CD4-positive, alpha-beta T cell treated with Interleukin-6 for 4 hours (primary cell): ENCODE measurements around the gene CHST9.

ENCODE experiments used
- DNase-seq: peaks from one replicate; pipeline ENCODE4 v3.0.0-alpha.2; 2020; ENCODE audit warnings: mixed read lengths

The CHST9 gene

GRCh38 chr18:26922313-26922712 is 262.8 kb downstream of the CHST9 start:
- no peak for DNase-seq

GRCh38 chr18:26920644-26921043 is 264.5 kb downstream of the CHST9 start:
- DNase-seq, result no peak

GRCh38 chr18:26919627-26920026 is 265.5 kb downstream of the CHST9 start:
- DNase-seq, result no peak

GRCh38 chr18:26919201-26919600 is 265.9 kb downstream of the CHST9 start:
- no peak for DNase-seq

GRCh38 chr18:26911840-26912239 is 273.3 kb downstream of the CHST9 start:
- DNase-seq, result no peak

- DNase-seq, result no peak
Observed at GRCh38 chr18:26909599-26910290, 275.4 kb downstream of the CHST9 start.

- DNase-seq, result no peak
Observed at GRCh38 chr18:26908906-26909305, 276.2 kb downstream of the CHST9 start.

GRCh38 chr18:26902291-26902690 is 282.8 kb downstream of the CHST9 start:
- DNase-seq, result no peak

GRCh38 chr18:26901020-26901419 is 284.1 kb downstream of the CHST9 start:
- DNase-seq, result no peak

- DNase-seq, result no peak
Observed at GRCh38 chr18:26894426-26894825, 290.7 kb downstream of the CHST9 start.

- no peak for DNase-seq
Observed at GRCh38 chr18:26893996-26894395, 291.1 kb downstream of the CHST9 start.

- DNase-seq, result no peak
Observed at GRCh38 chr18:26888259-26888658, 296.8 kb downstream of the CHST9 start.

GRCh38 chr18:26875040-26875654 is 310.0 kb downstream of the CHST9 start:
- DNase-seq, result no peak

- DNase-seq, result no peak
Observed at GRCh38 chr18:26874283-26874682, 310.8 kb downstream of the CHST9 start.

GRCh38 chr18:26869640-26870039 is 315.5 kb downstream of the CHST9 start:
- no peak for DNase-seq

- DNase-seq, result no peak
Observed at GRCh38 chr18:26868968-26869586, 316.0 kb downstream of the CHST9 start.

GRCh38 chr18:26867471-26867870 is 317.6 kb downstream of the CHST9 start:
- DNase-seq, result no peak

GRCh38 chr18:26865557-26865956 is 319.6 kb downstream of the CHST9 start, which contains the start of gene AQP4:
AQP4 (minus strand) TSS chr18:26865707; CDS start chr18:26865689, 18 bp downstream.
- no peak for DNase-seq

GRCh38 chr18:26864658-26865057 is 320.4 kb downstream of the CHST9 start:
- DNase-seq, result no peak

- no peak for DNase-seq
Observed at GRCh38 chr18:26863921-26864497, 321.1 kb downstream of the CHST9 start.

GRCh38 chr18:26863122-26863879 is 321.8 kb downstream of the CHST9 start:
- DNase-seq, result no peak

- DNase-seq, result no peak
Observed at GRCh38 chr18:26862084-26862483, 323.0 kb downstream of the CHST9 start.
